Keratinocyte (primary cell): ENCODE results near the gene GREB1.

Source experiments
- EZH2 ChIP-seq: IDR thresholded peaks from one replicate; pipeline ENCODE4 v1.6.1; 2012; ENCODE audit warnings: inconsistent platforms, mild to moderate bottlenecking, low read length, moderate library complexity
- TF ChIP-seq, protein P1 (sequence below), 3 experiments: IDR thresholded peaks in 1 of 3; conservative IDR thresholded peaks in 1 of 3; optimal IDR thresholded peaks in 1 of 3; 2 replicates in 2 of 3; 3 replicates in 1 of 3; pipeline versions ENCODE3 to v1.5.1; 2011; ENCODE audit warnings: low read length in 3 of 3, mild to moderate bottlenecking in 3 of 3, moderate library complexity in 2 of 3, control low read depth in 1 of 3, inconsistent platforms in 1 of 3; ENCODE audit not compliant: insufficient read depth in 2 of 3; ENCODE audit errors: extremely low read depth in 1 of 3

DNA sequence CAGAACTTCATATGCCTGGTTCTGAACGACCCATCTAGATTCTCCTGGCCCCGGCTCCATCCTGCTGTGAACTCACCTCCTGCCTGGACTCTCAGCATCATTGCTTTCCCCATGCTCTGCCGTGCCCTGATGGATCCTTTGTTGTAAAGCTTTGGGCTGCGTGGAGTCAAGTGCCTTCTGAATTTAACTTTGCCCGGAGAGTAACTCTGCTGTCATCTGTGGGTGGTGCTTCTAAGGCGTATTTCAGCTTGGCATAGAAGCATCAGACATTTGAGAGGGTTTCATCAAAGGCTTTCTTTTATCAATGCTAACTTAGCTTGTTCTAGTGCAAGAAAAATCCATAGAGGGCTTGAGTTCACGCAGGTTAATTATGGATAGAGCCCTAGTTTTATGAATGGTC lies 8.1 kb upstream of the GREB1 start:
- TF ChIP-seq, protein P1, sequence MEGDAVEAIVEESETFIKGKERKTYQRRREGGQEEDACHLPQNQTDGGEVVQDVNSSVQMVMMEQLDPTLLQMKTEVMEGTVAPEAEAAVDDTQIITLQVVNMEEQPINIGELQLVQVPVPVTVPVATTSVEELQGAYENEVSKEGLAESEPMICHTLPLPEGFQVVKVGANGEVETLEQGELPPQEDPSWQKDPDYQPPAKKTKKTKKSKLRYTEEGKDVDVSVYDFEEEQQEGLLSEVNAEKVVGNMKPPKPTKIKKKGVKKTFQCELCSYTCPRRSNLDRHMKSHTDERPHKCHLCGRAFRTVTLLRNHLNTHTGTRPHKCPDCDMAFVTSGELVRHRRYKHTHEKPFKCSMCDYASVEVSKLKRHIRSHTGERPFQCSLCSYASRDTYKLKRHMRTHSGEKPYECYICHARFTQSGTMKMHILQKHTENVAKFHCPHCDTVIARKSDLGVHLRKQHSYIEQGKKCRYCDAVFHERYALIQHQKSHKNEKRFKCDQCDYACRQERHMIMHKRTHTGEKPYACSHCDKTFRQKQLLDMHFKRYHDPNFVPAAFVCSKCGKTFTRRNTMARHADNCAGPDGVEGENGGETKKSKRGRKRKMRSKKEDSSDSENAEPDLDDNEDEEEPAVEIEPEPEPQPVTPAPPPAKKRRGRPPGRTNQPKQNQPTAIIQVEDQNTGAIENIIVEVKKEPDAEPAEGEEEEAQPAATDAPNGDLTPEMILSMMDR (optimal IDR thresholded peaks at IDR 0.05 in 1 of 3, IDR thresholded peaks at IDR 0.05 in 1 of 3, conservative IDR thresholded peaks at IDR 0.05 in 1 of 3; ENCODE audit: extremely low read depth in 1 of 3, insufficient read depth in 2 of 3, low read length in 3 of 3) = no peak
- no peak for TF ChIP-seq EZH2
